CD14-positive monocyte (primary cell): ENCODE data around the gene MINDY4B. TPM values are rescaled to one million over a fixed set of nuclear protein-coding genes. Genes with fewer than 3 reads are reported as not detected.
A peak's percentile ranks its signal among the peaks of the same experiment; 100 is the strongest.

Source experiments
- DNase-seq, 3 donors: peaks; one replicate each; pipeline ENCODE4 v3.0.0-alpha.2; 2011 to 2022
- H2AFZ ChIP-seq: 2 replicates; pipeline ENCODE4 v1.6.0; 2012; ENCODE audit warnings: mild to moderate bottlenecking, low read depth, low read length, inconsistent platforms; ENCODE audit not compliant: insufficient read depth, poor library complexity, severe bottlenecking
- H3K27ac ChIP-seq, 2 donors: 1 replicate in 1 of 2; 2 replicates in 1 of 2; pipeline ENCODE4 v1.5.1; 2012 to 2013; ENCODE audit warnings: low read length in 2 of 2, control low read depth in 1 of 2, inconsistent platforms in 1 of 2, low read depth in 1 of 2, mild to moderate bottlenecking in 1 of 2
- H3K27me3 ChIP-seq, 2 donors: one replicate each; pipeline versions ENCODE4 v1.6.0 to v1.6.1; 2011 to 2013; ENCODE audit warnings: low read length in 2 of 2; ENCODE audit not compliant: control insufficient read depth in 2 of 2, insufficient read depth in 2 of 2
- H3K36me3 ChIP-seq, 2 donors: replicated peaks in 1 of 2; 1 replicate in 1 of 2; 2 replicates in 1 of 2; pipeline versions ENCODE4 v1.5.1 to v1.6.1; 2012 to 2013; ENCODE audit warnings: low read length in 2 of 2, control low read depth in 1 of 2, inconsistent platforms in 1 of 2, mild to moderate bottlenecking in 1 of 2; ENCODE audit not compliant: insufficient read depth in 2 of 2, control insufficient read depth in 1 of 2
- H3K4me1 ChIP-seq, 2 donors: 1 replicate in 1 of 2; 2 replicates in 1 of 2; pipeline versions ENCODE4 v1.5.1 to v1.6.1; 2012 to 2013; ENCODE audit warnings: low read length in 2 of 2, control low read depth in 1 of 2, inconsistent platforms in 1 of 2, mild to moderate bottlenecking in 1 of 2, moderate library complexity in 1 of 2; ENCODE audit not compliant: insufficient read depth in 2 of 2, control insufficient read depth in 1 of 2
- H3K4me2 ChIP-seq: replicated peaks from 2 replicates; pipeline ENCODE3; 2012; ENCODE audit warnings: low read length, moderate library complexity, mild to moderate bottlenecking; ENCODE audit not compliant: poor library complexity, severe bottlenecking; ENCODE audit errors: extremely low read depth
- H3K4me3 ChIP-seq, 3 experiments: fragments of 200-600 bp in 1 of 3; sonication (generic) in 1 of 3; replicated peaks in 1 of 3; 1 replicate in 2 of 3; 2 replicates in 1 of 3; pipeline ENCODE4 v1.5.1; 2011 to 2013; ENCODE audit warnings: low read length in 3 of 3, mild to moderate bottlenecking in 3 of 3, control low read depth in 2 of 3, low read depth in 2 of 3, inconsistent platforms in 1 of 3, moderate library complexity in 1 of 3
- H3K79me2 ChIP-seq: 2 replicates; pipeline ENCODE4 v1.6.0; 2012; ENCODE audit warnings: mild to moderate bottlenecking, control low read depth, inconsistent platforms, low read length, moderate library complexity; ENCODE audit not compliant: insufficient read depth
- H3K9ac ChIP-seq: 2 replicates; pipeline ENCODE4 v1.6.0; 2017; ENCODE audit warnings: low read length, mild to moderate bottlenecking; ENCODE audit not compliant: insufficient read depth, poor library complexity, severe bottlenecking
- H3K9me3 ChIP-seq, 2 donors: replicated peaks in 1 of 2; 1 replicate in 1 of 2; 2 replicates in 1 of 2; pipeline versions ENCODE4 v1.5.1 to v1.6.1; 2012 to 2013; ENCODE audit warnings: low read length in 2 of 2, control low read depth in 1 of 2; ENCODE audit not compliant: control insufficient read depth in 1 of 2, insufficient read depth in 1 of 2
- H4K20me1 ChIP-seq: 2 replicates; pipeline ENCODE4 v1.6.0; 2012; ENCODE audit warnings: mild to moderate bottlenecking, low read length, control low read depth, moderate library complexity; ENCODE audit not compliant: insufficient read depth
- H3K27ac Mint-ChIP-seq, 7 donors: one replicate each; pipeline ENCODE4 v1.8.0; 2020; ENCODE audit warnings: mild to moderate bottlenecking in 7 of 7, mixed read lengths in 7 of 7, moderate library complexity in 6 of 7, inconsistent platforms in 2 of 7
- H3K27me3 Mint-ChIP-seq, 3 donors: one replicate each; pipeline ENCODE4 v1.8.0; 2021 to 2022; ENCODE audit warnings: low read depth in 3 of 3, mild to moderate bottlenecking in 3 of 3, mixed read lengths in 3 of 3, moderate library complexity in 3 of 3, inconsistent platforms in 1 of 3
- H3K36me3 Mint-ChIP-seq, 2 donors: one replicate each; pipeline ENCODE4 v1.8.0; 2020; ENCODE audit warnings: mixed read lengths in 2 of 2, inconsistent platforms in 1 of 2, mild to moderate bottlenecking in 1 of 2
- H3K4me1 Mint-ChIP-seq: one replicate; pipeline ENCODE4 v1.8.0; 2020; ENCODE audit warnings: mild to moderate bottlenecking, mixed read lengths
- H3K4me3 Mint-ChIP-seq, 2 donors: one replicate each; pipeline ENCODE4 v1.8.0; 2020; ENCODE audit warnings: mild to moderate bottlenecking in 2 of 2, mixed read lengths in 2 of 2, moderate library complexity in 1 of 2
- H3K9me3 Mint-ChIP-seq, 7 donors: one replicate each; pipeline ENCODE4 v1.8.0; 2020 to 2022; ENCODE audit warnings: mixed read lengths in 7 of 7, mild to moderate bottlenecking in 6 of 7, moderate library complexity in 6 of 7, inconsistent platforms in 2 of 7
- WGBS: methylation state at CpG from one replicate; pipeline ENCODE4 v1.1.5; 2013; ENCODE audit warnings: missing lambda C conversion rate; ENCODE audit not compliant: insufficient coverage; 5-methylcytosine and 5-hydroxymethylcytosine counted together
- intact Hi-C, 2 donors: fragments of 100-400 bp; cut with micrococcal nuclease; formaldehyde crosslinking; loops; one replicate each; pipeline versions ENCODE4 v1.15.0 to v1.15.1; 2023
- polyA plus RNA-seq, 3 donors: library from polyadenylated mRNA; depleted of rRNA in 1 of 3; unstranded in 2 of 3; stranded (reverse) in 1 of 3; fragments of 300-500 nt in 2 of 3; fragments of >200 nt in 1 of 3; fragmentation: Illumina TruSeq in 2 of 3; gene quantifications; 1 replicate in 2 of 3; 2 replicates in 1 of 3; pipeline ENCODE4 v1.2.3, GENCODE V29; 2012 to 2021
- TF ChIP-seq, protein P1 (sequence below): fragments of 200-600 bp; IDR thresholded peaks from one replicate; pipeline ENCODE4 v1.8.0; 2022; ENCODE audit warnings: antibody characterized with exemption, mild to moderate bottlenecking

The MINDY4B gene
- polyA plus RNA-seq, 3 donors: not detected

DNA sequence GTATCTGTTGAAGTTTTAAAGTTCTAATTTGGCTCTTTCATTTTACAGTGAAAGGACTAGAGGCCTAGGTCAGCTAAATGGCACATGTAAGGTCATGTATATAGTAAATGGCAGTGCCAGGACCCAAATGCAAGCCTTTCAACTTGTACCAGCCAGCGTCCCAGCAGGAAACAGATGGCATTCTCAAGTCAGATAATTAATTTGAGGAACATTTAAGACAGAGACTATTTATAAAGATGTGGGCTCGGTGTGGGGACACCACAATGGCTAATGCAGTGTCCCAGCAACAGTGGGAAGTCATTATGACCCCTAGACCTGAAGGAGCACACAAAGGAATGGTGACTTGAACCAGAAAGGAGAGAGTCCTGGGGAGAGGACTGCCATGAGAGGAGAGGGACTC, 6.1 kb downstream of the MINDY4B start:
- Histone ChIP-seq H3K36me3 (no peaks in the 10 kb centered on the region), H4K20me1 (no peaks in the 10 kb centered on the region), H3K4me3 (peak overlapping the region in 1 of 3 experiments; percentile 1), H3K4me2 (no peak overlapping the region), H3K27ac (peak overlapping the region in 1 of 2 donors; percentile 28), H3K9ac (no peak overlapping the region), H3K27me3 (no peaks in the 10 kb centered on the region), H3K4me1 (peaks cover 9 to 12% of the 10 kb centered on the region in 2 donors), H2AFZ (peak overlapping the region; percentile 68), H3K79me2 (no peaks in the 10 kb centered on the region), H3K9me3 (no peaks in the 10 kb centered on the region)
- peaks cover 0 to 2% (median 0%) of the 10 kb centered on the region in 7 donors for H3K9me3 Mint-ChIP-seq
- peak overlapping the region in 1 of 2 donors; percentile 51 for H3K4me3 Mint-ChIP-seq
- TF ChIP-seq, protein P1, sequence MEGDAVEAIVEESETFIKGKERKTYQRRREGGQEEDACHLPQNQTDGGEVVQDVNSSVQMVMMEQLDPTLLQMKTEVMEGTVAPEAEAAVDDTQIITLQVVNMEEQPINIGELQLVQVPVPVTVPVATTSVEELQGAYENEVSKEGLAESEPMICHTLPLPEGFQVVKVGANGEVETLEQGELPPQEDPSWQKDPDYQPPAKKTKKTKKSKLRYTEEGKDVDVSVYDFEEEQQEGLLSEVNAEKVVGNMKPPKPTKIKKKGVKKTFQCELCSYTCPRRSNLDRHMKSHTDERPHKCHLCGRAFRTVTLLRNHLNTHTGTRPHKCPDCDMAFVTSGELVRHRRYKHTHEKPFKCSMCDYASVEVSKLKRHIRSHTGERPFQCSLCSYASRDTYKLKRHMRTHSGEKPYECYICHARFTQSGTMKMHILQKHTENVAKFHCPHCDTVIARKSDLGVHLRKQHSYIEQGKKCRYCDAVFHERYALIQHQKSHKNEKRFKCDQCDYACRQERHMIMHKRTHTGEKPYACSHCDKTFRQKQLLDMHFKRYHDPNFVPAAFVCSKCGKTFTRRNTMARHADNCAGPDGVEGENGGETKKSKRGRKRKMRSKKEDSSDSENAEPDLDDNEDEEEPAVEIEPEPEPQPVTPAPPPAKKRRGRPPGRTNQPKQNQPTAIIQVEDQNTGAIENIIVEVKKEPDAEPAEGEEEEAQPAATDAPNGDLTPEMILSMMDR: no peak
- no peak for DNase-seq
- peak overlapping the region; percentile 26 to 74 (median 47) for H3K27ac Mint-ChIP-seq
- H3K27me3 Mint-ChIP-seq: peaks cover 0 to 3% (median 0%) of the 10 kb centered on the region in 3 donors
- intact Hi-C loops: no loop called here
- H3K36me3 Mint-ChIP-seq: no peaks in the 10 kb centered on the region
- 0% methylated on average over 2 of the region's 2 CpGs for WGBS
- H3K4me1 Mint-ChIP-seq: peaks cover 16% of the 10 kb centered on the region

DNA sequence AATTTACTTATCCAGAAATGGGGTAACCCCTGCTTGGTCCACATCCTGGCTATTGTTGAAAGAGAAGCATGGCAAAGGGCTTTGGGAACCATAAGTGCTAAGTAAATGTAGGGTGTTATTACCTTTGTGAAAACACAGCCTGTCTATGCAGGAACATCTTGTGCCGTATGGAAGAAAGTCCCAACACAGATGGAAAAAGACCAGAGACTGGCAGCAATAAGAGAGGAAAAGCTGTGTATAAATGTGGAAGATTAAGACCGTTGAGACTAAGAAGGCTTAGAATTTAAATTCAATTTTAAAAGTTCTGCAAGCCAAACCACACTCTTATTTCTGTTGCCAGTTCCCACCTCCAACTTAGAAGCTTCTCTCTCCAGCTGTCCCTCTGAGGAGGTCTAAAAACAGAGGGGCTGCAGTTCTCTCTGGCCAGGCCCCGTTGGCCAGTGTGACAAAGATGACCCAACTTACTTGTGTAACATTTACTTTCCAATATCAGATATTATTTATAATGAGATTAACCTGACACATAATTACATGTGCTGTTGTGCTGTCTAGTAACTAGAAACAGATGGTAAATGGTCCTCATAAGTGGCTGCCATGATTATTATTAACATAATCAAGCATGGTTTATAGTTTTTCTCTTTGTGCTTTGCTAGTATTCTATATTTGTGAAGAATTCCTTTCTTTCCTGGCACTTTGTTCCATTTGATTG, 7.0 kb downstream of the MINDY4B start:
- no peaks in the 10 kb centered on the region for H3K36me3 ChIP-seq
- no peaks in the 10 kb centered on the region for H3K27me3 ChIP-seq
- TF ChIP-seq, protein P1: no peak
- H3K9me3 ChIP-seq: no peaks in the 10 kb centered on the region
- no peak overlapping the region for H3K4me3 ChIP-seq
- intact Hi-C loops: no loop called here
- Mint-ChIP-seq H3K27me3 (peaks cover 0 to 4% (median 0%) of the 10 kb centered on the region in 3 donors), H3K4me3 (no peak overlapping the region), H3K9me3 (peaks cover 0 to 2% (median 0%) of the 10 kb centered on the region in 7 donors), H3K27ac (no peak overlapping the region), H3K36me3 (no peaks in the 10 kb centered on the region), H3K4me1 (peaks cover 16% of the 10 kb centered on the region)
- no peaks in the 10 kb centered on the region for H3K79me2 ChIP-seq
- no peak overlapping the region for H3K4me2 ChIP-seq
- no peak for DNase-seq
- H3K4me1 ChIP-seq: peaks cover 9 to 12% of the 10 kb centered on the region in 2 donors
- no peaks in the 10 kb centered on the region for H4K20me1 ChIP-seq
- no peak overlapping the region for H3K27ac ChIP-seq
- no peak overlapping the region for H2AFZ ChIP-seq
- H3K9ac ChIP-seq: no peak overlapping the region
- 100% methylated on average over 1 of the region's 3 CpGs for WGBS
